ENCODE data around the gene TCEA2.

TCEA2 gene

DNA sequence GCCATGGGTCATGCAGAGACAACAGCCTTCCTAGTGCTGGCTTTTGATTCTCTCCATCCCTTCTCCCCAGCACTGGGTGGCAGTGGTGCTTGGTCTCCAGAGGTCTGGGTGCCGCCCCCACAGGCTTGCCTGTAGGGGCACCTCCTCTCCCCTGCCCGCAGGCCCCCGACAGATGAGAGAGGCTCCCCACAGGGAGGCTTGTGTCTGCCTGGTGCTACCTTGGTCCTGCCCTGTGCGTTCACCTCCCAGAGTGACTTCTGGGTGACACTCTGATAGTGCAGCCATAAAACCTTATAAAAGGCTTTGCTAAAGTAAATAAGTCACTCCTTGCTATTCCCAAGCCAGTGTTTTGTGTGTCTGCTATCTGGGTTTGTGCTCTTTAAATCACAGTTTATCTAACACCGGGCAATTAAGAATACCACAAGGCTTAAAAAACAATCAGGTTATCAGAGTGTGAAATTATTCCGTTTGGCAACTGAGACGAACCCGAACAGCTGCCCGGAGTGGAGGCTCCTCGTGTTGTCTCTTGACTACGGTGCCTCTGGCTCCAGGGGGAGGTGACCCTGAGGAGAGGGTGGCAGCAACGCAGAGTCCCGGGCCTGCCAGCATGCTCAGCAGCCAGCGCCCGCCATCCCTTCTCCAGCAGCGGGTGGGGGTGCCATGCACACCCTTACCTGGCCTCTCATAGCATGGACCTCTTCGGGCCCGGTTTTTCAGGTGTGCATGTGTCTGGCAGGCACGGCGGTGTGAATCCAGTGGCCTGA, 32.4 kb upstream of the TCEA2 start:
- in situ Hi-C loops (cut with HindIII; ENCODE audit: low pct_ligation_motif_present, low sequenced_read_pairs) = no loop called here
- no peak overlapping the region for H3K27ac ChIP-seq
- no peak overlapping the region for H3K4me3 ChIP-seq (ENCODE audit: low read depth, low read length)
- DNase-seq = no peak
- TF ChIP-seq, protein P1, sequence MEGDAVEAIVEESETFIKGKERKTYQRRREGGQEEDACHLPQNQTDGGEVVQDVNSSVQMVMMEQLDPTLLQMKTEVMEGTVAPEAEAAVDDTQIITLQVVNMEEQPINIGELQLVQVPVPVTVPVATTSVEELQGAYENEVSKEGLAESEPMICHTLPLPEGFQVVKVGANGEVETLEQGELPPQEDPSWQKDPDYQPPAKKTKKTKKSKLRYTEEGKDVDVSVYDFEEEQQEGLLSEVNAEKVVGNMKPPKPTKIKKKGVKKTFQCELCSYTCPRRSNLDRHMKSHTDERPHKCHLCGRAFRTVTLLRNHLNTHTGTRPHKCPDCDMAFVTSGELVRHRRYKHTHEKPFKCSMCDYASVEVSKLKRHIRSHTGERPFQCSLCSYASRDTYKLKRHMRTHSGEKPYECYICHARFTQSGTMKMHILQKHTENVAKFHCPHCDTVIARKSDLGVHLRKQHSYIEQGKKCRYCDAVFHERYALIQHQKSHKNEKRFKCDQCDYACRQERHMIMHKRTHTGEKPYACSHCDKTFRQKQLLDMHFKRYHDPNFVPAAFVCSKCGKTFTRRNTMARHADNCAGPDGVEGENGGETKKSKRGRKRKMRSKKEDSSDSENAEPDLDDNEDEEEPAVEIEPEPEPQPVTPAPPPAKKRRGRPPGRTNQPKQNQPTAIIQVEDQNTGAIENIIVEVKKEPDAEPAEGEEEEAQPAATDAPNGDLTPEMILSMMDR (IDR thresholded peaks at IDR 0.05; ENCODE audit: low read depth, low read length, missing control alignments) = no peak
- H3K27me3 ChIP-seq (replicated peaks) = no peaks in the 10 kb centered on the region
- peaks cover 57% of the 10 kb centered on the region for H3K36me3 ChIP-seq (replicated peaks)

- H3K27me3 ChIP-seq (replicated peaks) = no peaks in the 10 kb centered on the region
- TF ChIP-seq, protein P1 (IDR thresholded peaks at IDR 0.05; ENCODE audit: low read depth, low read length, missing control alignments) = no peak
- H3K4me3 ChIP-seq (ENCODE audit: low read depth, low read length) = no peak overlapping the region
- in situ Hi-C loops (cut with HindIII; ENCODE audit: low pct_ligation_motif_present, low sequenced_read_pairs) = no loop called here
- H3K36me3 ChIP-seq (replicated peaks) = peaks cover 43% of the 10 kb centered on the region
- no peak for DNase-seq
- H3K27ac ChIP-seq = no peak overlapping the region
Measured at GRCh38 chr20:64031822-64032314, 31.1 kb upstream of the TCEA2 start.

DNA sequence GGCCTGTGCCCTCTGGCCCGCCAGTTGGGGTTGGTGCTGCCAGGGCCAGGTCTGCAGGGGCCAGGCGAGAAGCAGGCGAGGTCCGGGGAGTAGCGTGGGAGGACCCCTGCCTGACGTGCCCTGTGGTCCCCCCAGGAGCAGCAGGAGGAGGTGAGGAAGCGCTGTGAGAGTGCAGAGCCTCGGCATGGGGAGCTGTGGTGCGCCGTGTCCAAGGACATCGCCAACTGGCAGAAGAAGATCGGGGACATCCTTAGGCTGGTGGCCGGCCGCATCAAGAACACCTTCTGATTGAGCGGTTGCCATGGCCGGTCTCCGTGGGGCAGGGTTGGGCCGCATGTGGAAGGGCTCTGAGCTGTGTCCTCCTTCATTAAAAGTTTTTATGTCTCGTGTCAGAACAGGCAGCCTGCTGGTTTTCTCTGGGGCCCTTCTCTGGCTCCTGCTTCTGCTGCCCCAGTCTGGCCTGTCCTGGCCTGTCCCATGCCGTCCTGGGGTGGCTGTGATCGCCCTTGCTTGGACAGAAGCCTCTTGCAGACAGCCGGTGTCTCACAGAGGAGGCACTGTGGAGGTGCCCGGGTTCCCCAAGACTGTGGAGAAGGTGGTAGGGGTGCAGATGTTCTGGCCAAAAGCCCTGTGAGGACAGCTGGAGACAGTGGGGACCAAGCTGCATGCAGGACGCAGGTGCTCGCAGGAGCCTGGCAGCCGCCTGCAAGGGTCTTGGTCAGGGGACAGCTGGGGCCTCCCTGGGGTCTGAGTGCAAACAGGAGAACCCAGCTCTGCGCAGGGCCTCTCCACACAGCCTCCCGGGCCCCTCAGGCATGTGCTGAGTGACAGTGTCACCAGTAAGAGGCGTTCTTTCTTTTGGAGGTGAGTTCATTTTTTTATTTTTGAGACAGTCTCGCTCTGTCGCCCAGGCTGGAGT, 30.0 kb upstream of the TCEA2 start:
- no peak overlapping the region for H3K4me3 ChIP-seq (ENCODE audit: low read depth, low read length)
- TF ChIP-seq, protein P1 (IDR thresholded peaks at IDR 0.05; ENCODE audit: low read depth, low read length, missing control alignments) = no peak
- H3K36me3 ChIP-seq (replicated peaks) = peaks cover 35% of the 10 kb centered on the region
- in situ Hi-C loops (cut with HindIII; ENCODE audit: low pct_ligation_motif_present, low sequenced_read_pairs) = no loop called here
- no peak overlapping the region for H3K27ac ChIP-seq
- DNase-seq = no peak
- no peaks in the 10 kb centered on the region for H3K27me3 ChIP-seq (replicated peaks)

DNA sequence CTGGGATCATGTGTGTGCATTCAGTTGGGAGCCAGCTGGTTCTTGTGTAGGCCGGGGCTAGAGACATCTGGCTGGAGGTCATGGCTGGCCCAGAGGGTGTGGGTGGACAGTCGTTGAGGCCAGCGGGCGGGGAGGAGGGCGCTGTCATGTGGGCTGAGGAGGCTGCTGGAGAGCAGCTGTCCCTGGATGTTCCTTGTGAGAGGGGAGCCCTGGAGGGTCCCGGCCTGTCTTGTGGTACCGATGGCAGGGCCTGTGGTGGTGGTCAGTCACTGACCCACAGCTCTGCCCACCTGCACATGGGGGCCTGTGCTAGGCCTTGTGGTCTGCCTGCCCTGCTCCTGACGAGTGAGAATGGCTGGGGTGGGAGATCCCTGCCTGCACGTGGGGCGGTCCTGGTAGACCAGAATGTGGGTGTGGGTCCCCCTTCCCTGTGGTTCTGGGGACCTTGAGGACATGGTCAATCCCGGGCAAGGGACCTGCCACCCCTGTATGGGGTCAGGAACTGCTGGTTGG, 29.0 kb upstream of the TCEA2 start:
- H3K4me3 ChIP-seq (ENCODE audit: low read depth, low read length) = no peak overlapping the region
- H3K27ac ChIP-seq = no peak overlapping the region
- peaks cover 30% of the 10 kb centered on the region for H3K36me3 ChIP-seq (replicated peaks)
- DNase-seq = no peak
- TF ChIP-seq, protein P1 (IDR thresholded peaks at IDR 0.05; ENCODE audit: low read depth, low read length, missing control alignments) = no peak
- in situ Hi-C loops (cut with HindIII; ENCODE audit: low pct_ligation_motif_present, low sequenced_read_pairs) = no loop called here
- H3K27me3 ChIP-seq (replicated peaks) = no peaks in the 10 kb centered on the region

DNA sequence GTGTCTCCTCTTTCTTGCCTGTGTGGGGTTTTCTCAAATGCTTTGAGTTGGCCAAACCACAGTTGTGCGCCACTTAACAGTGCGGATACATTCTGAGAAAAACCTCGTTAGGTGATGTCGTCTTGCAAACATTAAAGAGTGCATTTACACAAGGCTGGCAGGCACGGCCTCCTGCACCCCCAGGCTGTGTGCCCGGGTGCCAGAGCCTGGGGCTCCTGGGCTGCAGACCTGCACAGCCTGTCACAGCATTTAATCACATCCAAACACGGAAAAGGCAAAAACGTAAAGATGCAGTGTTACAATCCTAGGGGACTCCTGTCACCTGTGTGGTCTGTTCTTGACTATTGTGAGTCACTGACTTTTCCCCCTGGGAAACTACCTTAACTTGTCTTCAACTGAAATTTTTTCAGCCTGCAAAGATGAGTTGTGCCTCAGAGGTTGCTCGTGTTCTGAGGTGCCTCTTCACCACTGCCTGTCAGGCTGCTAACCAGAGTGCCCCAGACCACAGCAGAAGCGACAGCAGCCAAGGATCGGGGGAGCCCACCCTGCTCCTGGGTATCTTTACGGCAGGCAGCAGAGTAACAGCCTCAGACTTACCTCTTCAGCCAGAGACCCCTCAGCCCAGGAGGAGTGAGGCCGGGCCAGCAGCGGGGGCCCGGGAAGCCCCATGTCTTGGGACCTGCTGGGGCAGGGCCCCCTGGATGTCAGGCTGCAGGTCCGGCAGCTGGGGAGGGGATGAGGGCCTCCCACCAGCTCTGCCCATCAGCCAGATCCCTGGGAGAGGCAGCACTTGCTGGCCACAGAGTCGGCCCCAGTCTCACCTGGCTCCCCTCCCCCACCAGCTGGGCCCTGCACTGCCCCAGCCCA, 27.7 kb upstream of the TCEA2 start:
- Histone ChIP-seq H3K27me3 (replicated peaks) (peaks cover under 1% of the 10 kb centered on the region), H3K27ac (no peak overlapping the region), H3K36me3 (replicated peaks) (peaks cover 19% of the 10 kb centered on the region), H3K4me3 (ENCODE audit: low read depth, low read length) (no peak overlapping the region)
- DNase-seq = no peak
- TF ChIP-seq, protein P1 (IDR thresholded peaks at IDR 0.05; ENCODE audit: low read depth, low read length, missing control alignments) = no peak
- in situ Hi-C loops (cut with HindIII; ENCODE audit: low pct_ligation_motif_present, low sequenced_read_pairs) = no loop called here

Measured in brain microvascular endothelial cell (primary cell).